Smooth muscle cell (in vitro differentiated cells): ENCODE measurements around the gene CCDC63. TPM values are rescaled to one million over a fixed set of nuclear protein-coding genes. Genes with fewer than 3 reads are reported as not detected.

Experiments used
- DNase-seq: peaks from one replicate; lab custom pipeline; 2025; ENCODE audit not compliant: unreplicated experiment; lab: John Stamatoyannopoulos, UW
- H2AFZ ChIP-seq: fragments of 200-600 bp; sonication (generic); 2 replicates; pipeline ENCODE4 v1.6.0; 2016; ENCODE audit warnings: antibody characterized with exemption, low read depth, mild to moderate bottlenecking
- H3F3A ChIP-seq: fragments of 200-600 bp; sonication (generic); 2 replicates; pipeline ENCODE4 v1.6.0; 2017; ENCODE audit warnings: antibody characterized with exemption, low read depth
- H3K27ac ChIP-seq: fragments of 200-600 bp; sonication (generic); 2 replicates; pipeline ENCODE4 v1.5.1; 2016; ENCODE audit warnings: low read depth, mild to moderate bottlenecking
- H3K27me3 ChIP-seq: fragments of 200-600 bp; sonication (generic); 2 replicates; pipeline ENCODE4 v1.6.1; 2016; ENCODE audit warnings: low read depth, mild to moderate bottlenecking
- H3K36me3 ChIP-seq: fragments of 200-600 bp; sonication (generic); 2 replicates; pipeline ENCODE4 v1.5.1; 2016; ENCODE audit warnings: low read depth
- H3K4me1 ChIP-seq: fragments of 200-600 bp; sonication (generic); 2 replicates; pipeline ENCODE4 v1.5.1; 2016; ENCODE audit warnings: low read depth
- H3K4me2 ChIP-seq: fragments of 200-600 bp; sonication (generic); 2 replicates; pipeline ENCODE4 v1.6.0; 2016; ENCODE audit warnings: mild to moderate bottlenecking
- H3K4me3 ChIP-seq: fragments of 200-600 bp; sonication (generic); 2 replicates; pipeline ENCODE4 v1.5.1; 2016; ENCODE audit warnings: mild to moderate bottlenecking
- H3K79me2 ChIP-seq: fragments of 200-600 bp; sonication (generic); 2 replicates; pipeline ENCODE4 v1.6.0; 2016; ENCODE audit warnings: low read depth, mild to moderate bottlenecking
- H3K9ac ChIP-seq: fragments of 200-600 bp; sonication (generic); 2 replicates; pipeline ENCODE4 v1.6.0; 2016; ENCODE audit warnings: low read depth
- H3K9me3 ChIP-seq: fragments of 200-600 bp; sonication (generic); replicated peaks from 2 replicates; pipeline ENCODE4 v1.5.1; 2016; ENCODE audit warnings: low read depth
- H4K20me1 ChIP-seq: fragments of 200-600 bp; sonication (generic); 2 replicates; pipeline ENCODE4 v1.6.0; 2016; ENCODE audit warnings: low read depth
- WGBS: methylation state at CpG from one replicate; pipeline ENCODE4 v1.1.7; 2016; ENCODE audit warnings: low lambda C conversion rate; 5-methylcytosine and 5-hydroxymethylcytosine counted together
- polyA plus RNA-seq: library from polyadenylated mRNA; unstranded; fragments of >200 nt; fragmentation: Nextera tagmentation; extraction: Ambion mirVana; gene quantifications from 2 replicates; pipeline ENCODE4 v1.2.1, GENCODE V29; 2016
- total RNA-seq: library from RNA; depleted of rRNA; stranded (reverse); fragments of >200 nt; gene quantifications from 2 replicates; pipeline ENCODE4 v1.2.3, GENCODE V29; 2014
- TF ChIP-seq, protein P1 (sequence below): fragments of 200-600 bp; sonication (generic); IDR thresholded peaks from 2 replicates; pipeline ENCODE4 v1.5.1; 2017; ENCODE audit warnings: borderline replicate concordance, mild to moderate bottlenecking, antibody characterized with exemption; ENCODE audit not compliant: insufficient read depth, poor library complexity, severe bottlenecking

CCDC63 gene
- total and polyA plus RNA-seq, 2 experiments from 2014 or later: not detected

GRCh38 chr12:110908377-110909152 is 61.8 kb downstream of the CCDC63 start:
- Histone ChIP-seq H3K27me3 (no peaks in the 10 kb centered on the region), H3K27ac (no peak overlapping the region), H3F3A (no peaks in the 10 kb centered on the region), H3K79me2 (no peaks in the 10 kb centered on the region), H3K4me2 (no peak overlapping the region), H2AFZ (no peak overlapping the region), H3K36me3 (no peaks in the 10 kb centered on the region), H3K4me3 (no peak overlapping the region), H3K9ac (no peak overlapping the region), H4K20me1 (no peaks in the 10 kb centered on the region), H3K9me3 (no peaks in the 10 kb centered on the region), H3K4me1 (no peaks in the 10 kb centered on the region)
- DNase-seq: no peak
- TF ChIP-seq, protein P1, sequence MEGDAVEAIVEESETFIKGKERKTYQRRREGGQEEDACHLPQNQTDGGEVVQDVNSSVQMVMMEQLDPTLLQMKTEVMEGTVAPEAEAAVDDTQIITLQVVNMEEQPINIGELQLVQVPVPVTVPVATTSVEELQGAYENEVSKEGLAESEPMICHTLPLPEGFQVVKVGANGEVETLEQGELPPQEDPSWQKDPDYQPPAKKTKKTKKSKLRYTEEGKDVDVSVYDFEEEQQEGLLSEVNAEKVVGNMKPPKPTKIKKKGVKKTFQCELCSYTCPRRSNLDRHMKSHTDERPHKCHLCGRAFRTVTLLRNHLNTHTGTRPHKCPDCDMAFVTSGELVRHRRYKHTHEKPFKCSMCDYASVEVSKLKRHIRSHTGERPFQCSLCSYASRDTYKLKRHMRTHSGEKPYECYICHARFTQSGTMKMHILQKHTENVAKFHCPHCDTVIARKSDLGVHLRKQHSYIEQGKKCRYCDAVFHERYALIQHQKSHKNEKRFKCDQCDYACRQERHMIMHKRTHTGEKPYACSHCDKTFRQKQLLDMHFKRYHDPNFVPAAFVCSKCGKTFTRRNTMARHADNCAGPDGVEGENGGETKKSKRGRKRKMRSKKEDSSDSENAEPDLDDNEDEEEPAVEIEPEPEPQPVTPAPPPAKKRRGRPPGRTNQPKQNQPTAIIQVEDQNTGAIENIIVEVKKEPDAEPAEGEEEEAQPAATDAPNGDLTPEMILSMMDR: no peak
- WGBS: 87% methylated on average over 14 of the region's 14 CpGs

- 96% methylated on average over 6 of the region's 6 CpGs for WGBS
- Histone ChIP-seq H3K36me3 (no peaks in the 10 kb centered on the region), H3F3A (no peaks in the 10 kb centered on the region), H3K9ac (no peak overlapping the region), H3K27me3 (no peaks in the 10 kb centered on the region), H3K9me3 (no peaks in the 10 kb centered on the region), H3K4me2 (no peak overlapping the region), H3K79me2 (no peaks in the 10 kb centered on the region), H3K4me3 (no peak overlapping the region), H3K4me1 (no peaks in the 10 kb centered on the region), H4K20me1 (no peaks in the 10 kb centered on the region), H2AFZ (no peak overlapping the region), H3K27ac (no peak overlapping the region)
- TF ChIP-seq, protein P1: no peak
- DNase-seq: no peak
Measured at GRCh38 chr12:110912263-110912662, 65.5 kb downstream of the CCDC63 start.

GRCh38 chr12:110913119-110914056 is 66.6 kb downstream of the CCDC63 start:
- no peak for DNase-seq
- Histone ChIP-seq H3F3A (no peaks in the 10 kb centered on the region), H3K79me2 (no peaks in the 10 kb centered on the region), H3K4me1 (no peaks in the 10 kb centered on the region), H2AFZ (no peak overlapping the region), H3K4me3 (no peak overlapping the region), H3K9ac (no peak overlapping the region), H3K27ac (no peak overlapping the region), H3K27me3 (no peaks in the 10 kb centered on the region), H3K4me2 (no peak overlapping the region), H3K36me3 (no peaks in the 10 kb centered on the region), H3K9me3 (no peaks in the 10 kb centered on the region), H4K20me1 (no peaks in the 10 kb centered on the region)
- 91% methylated on average over 14 of the region's 14 CpGs for WGBS
- TF ChIP-seq, protein P1: no peak
